CD4-positive, alpha-beta T cell treated with Interleukin-12 subunit alpha and Interleukin-12 subunit beta, for 1 hour (primary cell): ENCODE measurements around the gene CPNE5.

Experiments
- DNase-seq: peaks from one replicate; pipeline ENCODE4 v3.0.0-alpha.2; 2020

CPNE5 gene

DNA sequence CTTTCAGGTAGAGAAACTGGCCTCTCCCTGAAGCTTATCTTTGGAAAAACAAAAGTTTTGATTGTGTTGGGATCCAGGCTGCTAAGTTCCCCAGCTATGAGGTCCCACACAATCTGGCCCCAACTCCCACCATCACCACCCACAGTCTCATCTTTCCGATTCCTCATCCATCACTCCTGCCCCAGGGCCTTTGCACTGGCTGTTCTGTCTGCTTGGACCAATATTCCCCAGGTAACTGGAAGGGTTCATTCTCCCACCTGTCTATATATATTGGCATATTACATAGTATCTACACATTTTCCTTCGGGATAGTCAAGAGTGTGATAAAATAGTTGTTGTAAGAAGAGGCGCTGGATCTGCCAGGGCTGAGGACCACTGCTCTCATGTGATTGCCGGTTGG is 52.0 kb downstream of the CPNE5 start:
- DNase-seq: no peak

DNA sequence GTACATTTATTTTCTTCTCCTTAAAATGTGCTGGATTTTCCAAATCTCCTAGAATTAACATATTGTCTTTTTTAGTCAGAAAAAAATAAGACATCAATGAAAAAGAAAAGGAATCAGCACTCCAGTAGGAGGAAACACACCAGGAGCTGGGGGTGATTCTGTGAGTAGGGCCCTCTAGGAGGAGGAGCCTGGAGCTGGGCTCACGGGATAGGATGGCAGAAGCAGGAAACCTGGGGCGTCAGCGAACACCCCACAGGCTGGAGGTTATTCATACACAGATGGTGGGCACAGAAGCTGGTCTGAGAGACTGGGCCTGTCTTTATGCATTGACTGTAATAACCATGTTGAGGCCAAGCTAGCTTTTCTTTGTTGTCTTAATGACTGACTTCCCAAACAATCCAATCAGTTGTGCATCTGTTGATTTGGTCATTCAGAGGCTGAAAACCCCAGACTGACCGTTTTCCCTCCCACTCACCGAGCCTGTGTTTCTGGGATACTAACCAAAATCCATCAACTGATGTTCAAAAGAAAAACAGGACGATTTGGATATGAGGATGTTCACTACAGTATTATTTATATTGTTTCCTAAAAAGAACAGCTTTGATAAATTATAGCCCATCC is 53.1 kb downstream of the CPNE5 start:
- DNase-seq: no peak

DNA sequence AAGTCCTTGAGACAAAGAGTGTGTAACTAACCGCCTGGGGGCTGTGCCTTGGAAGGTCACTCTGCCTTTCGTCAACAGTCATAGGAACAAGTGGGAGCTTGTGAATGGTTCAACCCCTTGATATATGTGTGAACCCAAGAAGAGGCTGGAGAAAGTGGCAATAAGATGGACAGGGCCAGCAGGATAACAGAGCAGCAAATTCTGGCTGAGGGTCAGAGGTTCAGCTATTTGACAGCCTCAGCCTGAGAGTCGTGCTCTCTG is 54.9 kb downstream of the CPNE5 start:
- DNase-seq: no peak

DNA sequence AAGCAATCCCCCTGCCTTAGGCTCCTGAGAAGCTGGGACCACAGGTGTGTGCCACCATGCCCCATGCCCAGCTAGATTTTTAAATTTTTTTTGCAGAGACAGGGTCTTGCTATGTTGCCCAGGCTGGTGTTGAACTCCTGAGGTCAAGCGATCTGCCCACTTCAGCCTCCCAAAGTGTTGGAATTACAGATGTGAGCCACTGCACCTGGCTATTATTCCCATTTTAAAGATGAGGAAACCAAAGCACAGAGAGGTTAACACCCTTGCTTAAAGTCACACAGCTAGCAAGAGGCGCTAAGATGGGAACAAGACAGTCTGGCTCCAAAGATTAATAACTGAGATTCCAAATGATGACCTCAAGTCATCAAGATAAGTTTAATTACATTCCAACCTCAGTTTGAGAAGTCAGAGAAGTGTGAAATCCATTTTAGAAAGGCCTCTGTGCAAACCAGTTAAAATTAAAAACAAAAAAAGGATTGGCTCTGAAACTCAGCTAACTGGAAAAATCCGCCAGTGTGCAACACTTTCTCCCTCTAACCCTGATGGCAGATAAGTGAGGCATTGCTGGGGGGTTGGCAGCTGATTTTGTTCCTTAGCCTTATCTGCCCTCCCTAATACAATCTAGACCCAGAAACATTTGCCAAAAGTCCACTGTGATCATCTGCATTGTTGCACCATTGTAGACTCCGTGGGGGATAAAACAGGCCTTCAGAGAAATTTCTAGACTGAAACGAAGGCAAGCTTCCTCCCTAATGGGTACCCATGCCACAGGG is 55.5 kb downstream of the CPNE5 start:
- no peak for DNase-seq

DNA sequence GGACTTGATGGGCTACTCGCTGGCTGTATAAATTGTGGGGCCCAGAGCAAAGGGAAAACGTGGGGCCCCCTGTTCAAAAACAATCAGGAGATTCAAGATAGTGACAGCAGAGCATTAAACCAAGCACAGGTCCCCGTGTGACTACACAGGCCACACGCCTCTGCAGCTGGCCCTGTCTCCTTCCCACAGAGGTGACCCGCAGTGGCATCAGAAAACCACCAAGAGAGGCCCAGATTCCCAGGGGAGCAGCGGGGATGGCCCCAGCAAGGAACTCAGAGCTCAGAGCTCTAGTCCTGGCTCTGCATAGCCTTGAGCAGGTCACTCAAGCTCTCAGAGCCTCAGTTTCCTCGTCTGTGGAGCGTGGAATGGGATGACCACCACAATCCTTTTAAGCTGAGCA is 57.6 kb downstream of the CPNE5 start:
- no peak for DNase-seq

DNA sequence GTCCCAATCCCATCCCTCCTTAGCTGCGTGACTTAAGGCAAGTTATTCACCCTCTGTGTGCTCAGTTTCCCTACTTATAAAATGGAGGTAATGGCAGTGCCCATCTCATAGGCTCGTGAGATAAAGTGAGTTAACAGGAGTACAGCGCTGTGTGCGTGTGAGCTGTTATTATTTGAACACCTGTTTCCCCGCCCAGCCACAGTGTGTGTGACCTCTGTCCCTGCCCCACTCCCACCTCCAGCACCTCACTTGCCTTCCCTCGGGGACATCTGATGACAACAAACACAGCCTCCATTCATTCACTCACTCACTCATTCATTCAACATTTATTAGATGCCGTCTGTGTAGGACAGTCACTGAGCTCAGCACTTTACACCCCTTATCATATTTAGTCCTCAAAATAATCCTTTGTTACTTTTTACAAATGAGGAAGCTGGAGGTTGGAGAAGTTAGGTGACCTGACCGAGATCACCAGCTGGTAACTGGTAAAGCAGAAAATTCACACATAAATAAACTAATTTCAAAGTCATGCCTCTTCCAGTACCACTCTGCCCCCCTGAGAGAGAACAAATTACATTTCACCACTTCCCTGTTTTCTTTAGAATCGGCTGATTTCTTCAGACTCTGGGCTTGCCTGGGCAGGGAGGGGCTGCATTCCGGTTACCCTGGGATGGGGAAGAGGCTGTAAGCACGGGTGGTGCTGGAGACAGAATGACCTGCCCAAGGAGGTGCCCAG is 58.6 kb downstream of the CPNE5 start:
- DNase-seq: no peak

DNA sequence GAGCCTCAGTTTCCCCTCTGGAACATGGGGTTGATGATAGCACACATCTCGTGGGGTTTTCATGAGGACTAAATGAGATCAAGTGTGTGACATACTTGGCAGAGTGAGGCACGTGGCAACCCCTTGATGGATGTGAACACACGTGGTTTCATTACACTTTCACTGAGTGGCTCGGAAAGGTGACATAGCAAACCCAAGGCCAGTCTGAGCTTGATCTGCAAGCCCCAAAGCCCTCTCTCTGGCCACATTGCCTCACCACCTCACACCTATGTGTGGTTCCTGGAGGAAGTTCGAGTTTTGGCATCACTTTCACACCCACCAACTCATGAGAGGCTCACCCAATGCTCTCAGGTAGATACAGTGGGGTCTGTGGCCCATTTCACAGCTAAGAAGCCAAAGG is 60.0 kb downstream of the CPNE5 start:
- no peak for DNase-seq

DNA sequence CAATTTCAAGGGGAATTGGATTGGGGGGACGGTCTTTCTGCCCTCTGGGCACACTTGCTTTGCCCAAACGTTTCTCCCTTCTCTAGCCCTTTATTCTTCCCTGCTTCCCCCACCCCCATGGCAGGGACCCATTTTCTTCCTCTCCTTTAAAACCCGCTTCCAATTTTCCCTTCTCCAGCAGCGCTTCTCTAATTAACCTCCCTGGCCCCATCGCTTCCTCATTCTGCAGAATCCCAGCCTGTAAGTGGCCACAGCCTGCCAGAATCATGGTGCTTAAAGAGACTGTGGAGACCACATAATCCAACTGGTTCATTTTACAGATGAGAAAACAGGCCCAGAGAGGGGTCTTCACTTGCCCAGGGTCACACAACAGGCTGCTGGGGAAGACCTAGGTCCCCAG is 61.4 kb downstream of the CPNE5 start:
- no peak for DNase-seq

DNA sequence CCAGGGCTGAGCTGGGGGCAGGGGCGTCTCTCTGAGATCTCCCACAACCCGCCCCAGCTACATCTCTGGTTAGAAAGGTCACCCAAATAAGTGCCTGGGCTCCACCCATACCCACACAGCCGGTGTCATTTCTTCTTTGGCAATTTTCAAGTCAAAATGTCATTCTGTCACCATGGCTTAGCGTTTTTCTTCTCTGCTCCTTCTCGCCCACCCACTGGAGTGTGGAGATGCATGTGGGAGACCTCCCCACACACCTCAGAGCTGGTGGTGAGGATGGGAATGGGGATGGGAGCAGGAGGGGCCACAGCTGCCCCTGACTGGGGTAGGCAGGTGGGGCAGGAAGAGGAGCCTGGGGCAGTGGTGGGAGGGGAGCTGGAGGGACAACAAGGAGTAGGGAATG is 63.1 kb downstream of the CPNE5 start:
- DNase-seq: no peak

DNA sequence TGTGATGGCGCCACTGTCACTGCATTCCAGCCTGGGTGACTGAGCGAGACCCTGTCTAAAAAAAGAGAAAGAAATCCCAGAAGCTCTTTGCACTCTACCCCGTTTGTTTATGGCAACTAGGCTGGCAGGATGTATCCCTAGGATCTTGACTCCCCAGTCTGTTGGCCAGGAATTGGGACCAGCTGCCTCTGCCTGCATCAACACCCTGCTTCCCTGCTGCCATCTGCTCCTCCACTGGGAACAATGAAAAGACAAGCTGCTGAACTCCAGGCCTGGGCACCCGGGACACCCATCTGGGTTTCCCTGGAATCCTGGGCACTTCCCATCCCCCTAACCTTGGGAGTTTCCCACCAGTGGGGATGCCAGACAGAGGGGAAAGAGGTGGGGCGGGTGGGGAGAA is 64.9 kb downstream of the CPNE5 start:
- DNase-seq: no peak

DNA sequence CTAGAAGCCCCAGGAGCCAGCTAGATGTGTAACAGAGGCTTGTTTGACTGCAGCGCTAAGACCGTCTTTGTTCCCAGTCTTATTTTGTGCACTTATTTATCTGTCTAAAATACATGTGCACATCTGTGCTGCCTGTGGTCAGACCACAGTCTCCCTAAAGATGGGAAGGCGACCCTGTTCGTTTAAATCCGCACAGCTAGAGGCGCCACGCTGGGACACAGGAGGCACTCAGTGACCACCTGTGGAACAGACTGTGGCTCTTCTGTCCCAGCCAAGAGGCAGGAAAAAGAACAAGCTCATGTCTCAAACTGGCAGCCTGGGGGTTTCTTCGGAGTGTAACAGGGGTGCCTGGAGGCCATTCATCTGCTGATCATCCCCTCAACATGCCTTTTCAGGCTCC is 66.8 kb downstream of the CPNE5 start:
- DNase-seq: no peak

DNA sequence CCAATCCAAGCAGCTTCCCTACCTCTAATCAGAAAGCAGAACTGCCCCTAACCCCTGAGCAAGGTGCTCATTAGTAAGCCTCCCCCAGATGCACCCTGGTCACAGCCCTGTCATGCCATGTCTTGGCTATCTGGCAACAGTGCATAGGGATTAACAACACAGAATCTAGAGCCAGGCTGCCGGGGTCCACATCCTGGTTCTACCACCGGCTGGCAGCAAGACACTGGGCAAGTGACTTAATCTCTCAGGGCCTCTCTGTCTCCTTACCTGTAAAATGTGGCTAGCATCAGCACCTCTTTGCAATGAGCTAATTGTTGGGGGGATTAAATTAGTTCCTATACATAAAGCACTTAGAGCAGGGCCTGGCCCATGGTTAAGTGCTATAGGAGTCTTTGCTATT is 68.1 kb downstream of the CPNE5 start:
- DNase-seq: no peak

DNA sequence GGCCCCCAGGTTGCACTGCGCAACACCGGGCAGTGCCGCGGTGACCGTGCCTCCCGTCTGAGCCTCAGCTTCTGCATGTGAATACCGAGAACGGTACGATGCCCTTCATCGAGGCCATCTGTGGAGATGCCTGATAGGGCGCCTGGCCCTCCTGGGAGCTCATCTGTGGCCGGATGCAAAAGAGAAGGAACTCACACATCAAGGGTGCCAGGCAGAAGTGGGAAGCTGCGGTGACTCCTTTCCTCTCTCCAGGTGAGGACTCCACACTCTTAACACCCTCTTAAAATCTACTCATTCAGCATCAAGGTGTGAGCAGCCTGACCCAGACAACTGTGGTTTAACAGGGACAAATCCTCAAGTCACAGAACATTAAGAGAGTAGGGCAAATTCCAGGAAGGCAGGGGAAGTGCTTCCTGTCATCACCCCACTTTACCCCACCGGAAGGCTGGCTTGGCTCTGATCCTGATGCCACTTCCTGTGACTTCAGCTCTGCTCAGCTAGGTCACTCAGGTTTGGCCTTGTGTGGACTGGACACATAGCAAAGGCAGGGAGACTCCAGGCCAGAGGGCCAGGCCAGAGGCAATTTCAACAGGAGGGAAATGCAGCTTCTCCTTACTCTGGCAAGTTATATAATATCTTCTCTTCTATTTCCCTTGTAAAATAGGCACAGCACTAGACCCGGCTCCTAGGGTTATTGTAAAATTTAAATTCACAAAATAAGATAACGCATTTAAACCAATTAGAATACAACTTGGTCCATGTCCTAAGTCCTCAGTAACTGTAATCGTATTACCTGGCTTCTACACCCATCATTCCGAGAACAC is 69.4 kb downstream of the CPNE5 start:
- DNase-seq: peak; percentile 34

DNA sequence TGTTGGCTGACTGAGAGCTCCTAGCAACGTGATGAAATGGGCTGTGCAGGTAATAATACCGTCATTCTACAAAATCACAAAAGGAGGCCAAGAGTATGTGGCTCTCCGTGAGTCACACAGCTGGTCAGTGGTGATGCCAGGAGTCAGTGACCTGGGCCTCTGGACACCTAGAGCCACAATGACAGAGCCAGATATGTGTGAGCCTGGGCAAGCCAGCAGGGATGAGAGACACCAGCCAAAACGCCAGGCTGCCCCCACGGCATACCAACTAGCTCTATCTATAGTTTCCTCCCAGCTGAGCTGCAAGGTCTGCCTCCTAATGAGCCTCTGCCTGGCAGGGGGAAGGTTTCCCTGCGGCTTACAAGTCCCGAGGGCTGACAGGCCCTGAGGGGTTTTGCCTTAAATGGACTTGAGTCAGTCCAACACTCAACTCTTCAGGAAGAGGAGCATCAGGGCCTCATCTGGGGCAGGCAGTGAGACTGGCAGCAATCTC is 70.0 kb downstream of the CPNE5 start:
- DNase-seq: no peak

DNA sequence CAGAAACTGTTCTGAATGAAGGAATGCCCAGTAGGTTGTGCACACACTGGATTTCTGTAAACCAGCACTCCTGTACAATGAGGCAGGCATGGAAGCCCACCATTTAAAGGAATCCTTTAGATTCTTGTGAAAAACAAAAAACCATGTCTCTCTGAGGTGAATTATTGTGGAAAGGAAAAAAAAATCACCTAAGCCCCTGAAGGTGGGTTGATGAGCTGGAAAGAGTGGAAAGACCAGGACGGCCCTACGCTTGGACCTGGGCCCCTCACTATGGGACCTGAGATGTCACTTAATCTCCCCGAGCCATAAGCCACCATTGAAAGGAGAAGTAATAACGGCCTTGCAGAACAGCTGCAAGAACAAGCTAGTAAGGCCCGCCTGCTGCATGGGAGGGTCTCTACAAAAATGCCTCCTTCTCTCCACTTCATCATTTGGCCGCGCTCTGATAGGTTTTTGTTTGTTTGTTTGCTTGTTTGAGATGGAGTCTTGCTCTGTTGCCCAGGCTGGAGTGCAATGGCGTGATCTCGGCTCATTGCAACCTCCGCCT is 72.8 kb downstream of the CPNE5 start:
- no peak for DNase-seq

DNA sequence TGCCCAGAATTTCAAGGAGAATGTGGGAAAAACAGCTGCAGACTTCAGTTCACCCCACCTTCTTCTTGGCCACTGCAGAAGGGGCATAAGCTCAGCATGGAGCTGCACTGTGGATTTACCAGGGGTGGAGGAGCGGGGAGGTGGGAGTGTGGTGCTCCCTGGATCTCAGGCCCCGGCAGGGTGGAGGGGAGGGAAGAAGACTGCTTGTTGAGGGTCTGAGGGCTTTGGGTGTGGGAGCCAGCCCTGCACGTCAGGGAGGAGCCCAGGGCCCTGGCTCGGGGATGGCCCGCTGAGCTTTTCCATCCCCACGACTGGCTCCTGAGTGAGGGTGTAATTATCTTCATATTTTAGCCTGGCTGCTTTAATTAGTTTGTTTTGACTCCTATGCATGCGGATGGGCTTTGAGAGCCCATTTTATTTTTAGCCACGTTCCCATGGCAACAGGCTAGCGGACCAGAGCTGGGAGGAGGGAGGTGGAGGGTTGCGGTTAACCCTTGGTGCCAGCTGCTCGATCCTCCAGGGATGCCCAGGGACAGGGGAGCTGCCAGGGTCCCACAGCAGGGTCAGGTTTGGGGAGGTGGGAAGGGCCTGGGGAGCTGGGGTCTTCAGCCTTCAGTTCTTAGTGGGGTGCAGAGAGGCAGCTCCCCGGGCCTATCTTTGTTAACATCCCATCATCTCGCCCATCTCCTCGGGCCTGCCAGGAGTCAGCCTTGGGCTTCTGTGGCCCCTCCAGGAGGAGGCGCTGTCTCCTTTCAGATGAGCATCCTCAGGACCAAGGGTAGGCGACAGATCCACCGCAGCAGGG is 73.4 kb downstream of the CPNE5 start:
- DNase-seq: peak; percentile 85

DNA sequence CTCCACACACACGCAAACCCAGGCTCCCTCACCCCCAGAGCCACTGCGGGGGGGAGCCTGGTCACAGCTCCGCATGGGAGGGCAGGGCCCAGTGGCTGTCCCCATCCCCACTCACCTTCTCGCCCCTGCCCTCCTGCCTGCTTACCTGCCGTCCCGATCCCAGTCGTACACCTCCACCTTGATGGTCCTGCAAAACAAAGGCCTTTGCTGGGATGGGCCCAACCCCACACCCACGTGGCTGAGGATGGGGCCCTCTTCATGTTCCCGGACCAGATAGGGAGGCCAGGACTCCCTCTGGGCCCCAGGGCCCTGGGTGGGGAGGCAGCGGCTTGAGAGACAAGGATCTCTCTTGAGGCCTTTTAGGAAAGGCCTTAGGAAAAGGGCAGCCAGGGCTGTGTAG is 74.1 kb downstream of the CPNE5 start:
- no peak for DNase-seq

DNA sequence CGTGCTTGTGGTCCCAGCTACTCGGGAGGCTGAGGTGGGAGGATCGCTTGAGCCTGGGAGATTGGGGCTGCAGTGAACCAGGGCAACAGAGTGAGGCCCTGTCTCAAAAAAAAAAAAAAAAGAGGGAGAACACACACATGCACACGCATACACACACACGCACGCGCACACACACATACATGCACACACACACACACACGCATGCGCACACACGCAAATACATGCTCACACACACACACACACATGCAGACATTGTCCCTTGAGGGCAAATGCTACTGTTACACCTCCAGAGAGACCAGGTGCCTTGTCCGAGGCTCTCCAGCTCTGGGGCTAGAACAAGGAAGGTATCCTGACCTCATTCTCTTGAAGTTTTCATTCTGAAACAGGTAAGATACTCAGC is 77.1 kb downstream of the CPNE5 start:
- no peak for DNase-seq

DNA sequence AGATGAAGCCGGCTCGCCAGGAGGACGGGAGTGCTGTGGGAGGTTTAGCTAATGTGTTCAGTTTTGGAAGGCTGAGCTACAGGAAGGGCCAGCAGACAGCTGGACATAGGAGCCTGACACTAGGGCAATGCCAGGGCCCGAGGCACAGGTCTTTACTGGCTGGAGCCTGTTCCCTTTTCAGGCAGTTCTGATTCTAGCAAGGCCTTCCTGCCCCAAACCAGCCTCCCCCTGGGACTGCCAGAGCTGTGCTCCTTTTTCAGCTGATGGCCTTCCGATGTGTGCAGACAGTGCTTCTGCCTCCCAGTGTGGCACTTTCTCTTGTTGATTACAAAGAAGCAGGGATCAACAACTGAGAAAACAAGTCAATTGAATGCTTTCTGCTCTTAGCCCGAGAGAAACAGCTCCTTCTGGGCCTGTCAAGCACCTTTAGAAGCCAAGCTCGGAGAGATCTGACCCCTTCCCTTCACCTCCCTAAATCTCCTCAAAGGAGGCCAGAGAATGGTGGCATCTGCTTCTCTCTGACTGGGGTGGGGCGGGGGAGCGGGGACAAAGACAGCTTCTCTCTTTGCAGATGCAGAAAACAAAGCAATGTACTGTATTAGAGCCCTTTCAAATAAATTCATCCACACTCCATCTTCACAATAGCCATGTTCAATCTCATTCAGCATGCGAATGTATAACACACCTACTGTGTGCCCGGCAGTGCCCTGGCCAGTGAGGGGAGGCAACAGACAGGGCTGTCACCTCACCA is 78.4 kb downstream of the CPNE5 start:
- no peak for DNase-seq

DNA sequence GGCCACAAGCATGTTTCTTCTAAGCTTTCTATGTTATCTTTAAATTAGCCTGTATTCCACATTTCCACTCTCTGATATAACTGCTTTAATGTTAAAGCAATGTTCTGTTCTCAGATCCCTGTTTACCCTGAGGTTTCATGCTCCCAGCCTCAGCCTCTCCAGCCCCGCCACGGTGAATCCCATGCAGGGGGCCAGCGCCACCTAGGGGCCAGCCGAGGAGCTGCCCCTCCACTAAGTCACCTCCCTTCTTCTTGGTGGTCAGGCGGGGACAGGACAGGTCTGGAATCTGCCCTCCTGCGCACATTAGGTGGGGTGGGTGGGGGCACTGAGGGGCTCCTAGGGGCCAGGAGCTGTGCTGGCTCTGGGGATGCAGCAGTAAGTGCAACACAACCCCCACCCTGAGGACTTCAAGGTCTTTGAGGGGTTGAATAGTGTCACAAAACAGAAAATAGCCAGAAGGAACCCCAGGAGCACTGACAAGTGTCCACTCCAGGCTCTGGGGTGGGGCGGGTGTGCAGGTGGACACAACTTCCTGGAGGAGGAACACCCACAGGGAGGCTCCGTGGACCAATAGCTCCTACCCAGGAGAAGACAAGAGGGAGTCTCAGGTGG is 80.0 kb downstream of the CPNE5 start:
- peak; percentile 83 for DNase-seq

DNA sequence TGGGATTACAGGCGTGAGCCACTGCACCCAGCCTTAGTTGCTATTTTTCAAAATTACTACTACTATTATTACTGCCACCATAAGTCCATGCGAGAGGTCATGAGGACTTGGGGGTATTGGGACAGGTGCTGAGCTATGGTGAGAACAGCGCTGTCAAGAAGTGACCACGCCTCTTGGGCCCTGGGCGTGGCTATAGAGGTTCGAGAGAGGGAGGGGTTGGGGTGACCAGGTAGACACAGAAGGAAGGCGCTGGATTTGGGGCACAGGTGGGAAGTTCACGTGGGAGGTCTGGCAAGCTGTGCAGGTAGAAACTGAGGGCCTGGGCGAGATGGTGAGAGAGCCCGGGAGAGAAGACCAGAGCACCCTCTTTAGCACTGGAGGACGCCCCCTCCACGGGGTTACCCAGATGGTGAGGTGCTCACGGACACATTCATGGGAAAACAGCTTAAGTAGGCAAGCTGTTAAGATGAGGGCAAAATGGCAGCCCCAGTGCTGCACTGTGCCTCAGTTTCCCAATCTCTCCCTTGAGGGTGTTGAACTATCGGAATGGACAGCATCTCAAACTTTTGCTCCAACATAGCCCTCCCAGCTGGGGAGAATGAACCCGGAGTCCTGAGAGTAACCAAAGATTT is 80.6 kb downstream of the CPNE5 start:
- DNase-seq: no peak
